Fibroblast of peridontal ligament (primary cell): Measurements from ENCODE around the gene POTEG.
"Not testable (repeated sequence)": the region's sequence is repeated elsewhere in the genome, so short reads cannot be mapped to it uniquely, and the experiment has no call there.

Experiments
- DNase-seq: peaks from one replicate; pipeline ENCODE4 v3.0.0-alpha.2; 2010; ENCODE audit errors: extremely low read depth

Gene POTEG

GRCh38 chr14:19372813-19373500 lies 61.2 kb downstream of the POTEG start:
- not testable (repeated sequence) for DNase-seq

GRCh38 chr14:19371767-19372166 lies 62.4 kb downstream of the POTEG start:
- DNase-seq: not testable (repeated sequence)

DNA sequence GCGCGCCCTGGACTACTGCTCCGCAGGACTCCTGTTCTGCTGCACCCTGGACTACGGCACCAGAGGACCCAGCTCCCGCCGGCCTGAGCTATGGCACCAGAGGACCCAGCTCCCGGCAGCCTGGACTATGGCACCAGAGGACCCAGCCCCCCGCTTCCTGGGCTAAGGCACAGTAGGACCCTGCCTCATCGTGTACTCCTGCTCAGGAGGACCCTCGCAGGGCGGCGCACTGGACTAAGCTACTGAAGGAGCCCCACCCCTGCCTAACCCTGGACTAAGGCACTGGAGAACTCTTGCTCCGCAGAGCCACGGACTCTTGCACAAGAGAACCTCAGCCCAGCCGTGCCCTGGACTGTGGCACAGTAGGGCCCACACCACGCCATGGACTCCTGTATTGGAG lies 71.3 kb downstream of the POTEG start:
- not testable (repeated sequence) for DNase-seq

GRCh38 chr14:19362323-19362722 lies 71.8 kb downstream of the POTEG start:
- not testable (repeated sequence) for DNase-seq

DNA sequence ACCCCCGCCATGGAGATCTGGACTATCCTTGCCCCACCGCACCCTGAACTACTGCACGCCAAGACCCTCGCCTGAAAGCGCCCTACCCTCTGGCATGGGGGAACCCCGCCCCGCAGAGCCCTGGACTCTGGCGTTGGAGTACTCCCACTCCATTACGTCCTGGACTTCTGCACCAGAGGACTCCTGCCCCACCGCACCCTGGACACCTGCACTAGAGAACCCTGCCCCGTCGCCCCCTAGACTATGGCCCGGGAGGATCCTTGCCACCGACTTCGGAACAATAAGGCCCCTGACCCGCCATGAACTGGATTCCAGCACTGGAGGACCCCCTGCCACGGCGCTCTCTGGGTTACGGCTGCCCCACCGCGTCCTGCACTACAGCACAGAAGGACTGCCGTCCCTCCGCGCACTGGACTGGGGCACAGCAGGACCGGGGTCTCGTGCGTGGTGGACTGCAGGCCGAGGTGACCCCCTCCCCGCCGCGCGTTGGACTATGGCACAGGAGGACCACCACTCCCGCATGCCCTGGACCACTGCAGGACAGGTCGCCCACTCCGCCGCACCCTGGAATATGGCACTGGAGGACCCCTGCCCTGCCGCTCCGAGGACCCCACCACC lies 72.4 kb downstream of the POTEG start:
- DNase-seq: not testable (repeated sequence)

GRCh38 chr14:19360937-19361635 lies 73.1 kb downstream of the POTEG start:
- DNase-seq: not testable (repeated sequence)
